Mucosa of descending colon (tissue), 3 donors: ENCODE data around the gene CCDC172. TPM values are rescaled to one million over a fixed set of nuclear protein-coding genes. Genes with fewer than 3 reads are reported as not detected.

ENCODE experiments used
- ATAC-seq: fragments of 200-7000 bp; cut with Tn5 transposase; one replicate; pipeline ENCODE4 v1.9.1; 2020; ENCODE audit warnings: mild to moderate bottlenecking, moderate library complexity
- DNase-seq, 3 donors: peaks; one replicate each; pipeline ENCODE4 v3.0.0-alpha.2; 2020
- H3K36me3 ChIP-seq: fragments of 200-600 bp; one replicate; pipeline ENCODE4 v1.8.0; 2021; ENCODE audit warnings: low read depth, mild to moderate bottlenecking
- H3K4me1 ChIP-seq: fragments of 200-600 bp; one replicate; pipeline ENCODE4 v1.8.0; 2021; ENCODE audit warnings: low read depth, mild to moderate bottlenecking
- H3K4me3 ChIP-seq: fragments of 200-600 bp; one replicate; pipeline ENCODE4 v1.8.0; 2021; ENCODE audit warnings: mild to moderate bottlenecking
- H3K9me3 ChIP-seq: fragments of 200-600 bp; one replicate; pipeline ENCODE4 v1.8.0; 2021; ENCODE audit warnings: mild to moderate bottlenecking
- CTCF ChIP-seq: fragments of 200-600 bp; IDR thresholded peaks from one replicate; pipeline ENCODE4 v1.8.0; 2022; ENCODE audit warnings: antibody characterized with exemption, mild to moderate bottlenecking
- intact Hi-C, 2 donors: fragments of 100-400 bp; cut with DNase I in 1 of 2; cut with micrococcal nuclease in 1 of 2; formaldehyde crosslinking; loops; one replicate each; pipeline versions ENCODE4 v1.11.0 to v1.11.1; 2022; cut with DNase I, micrococcal nuclease
- total RNA-seq, 3 donors: library from RNA; stranded (reverse); fragmentation: NEBNext Ultra II Directional in 2 of 3; extraction: Animal tissue kit (Norgen Biotek cat#: 25700) in 2 of 3; gene quantifications; one replicate each; pipeline versions ENCODE4 v1.2.1 to v1.2.4, GENCODE V29; 2021 to 2023
- donor health status: DM: no; HTN: no; CAD: no; lungs with moderate emphysema.
- donor health status: DM: no; HTN: no; CAD: no.
- donor health status: DM: no; HTN: yes; CAD: no.

The CCDC172 gene
- total RNA-seq, 3 donors from 2014 or later = not detected

GRCh38 chr10:116311706-116312490 lies 12.3 kb upstream of the CCDC172 start:
- DNase-seq (no peak), ATAC-seq (no peak)
- H3K36me3 ChIP-seq = no peaks in the 10 kb centered on the region
- H3K4me1 ChIP-seq = no peaks in the 10 kb centered on the region
- H3K9me3 ChIP-seq = no peaks in the 10 kb centered on the region
- TF ChIP-seq CTCF = no peak
- intact Hi-C loops = no loop called here
- no peak overlapping the region for H3K4me3 ChIP-seq

- intact Hi-C loops = no loop called here
- DNase-seq (no peak), ATAC-seq (no peak)
- TF ChIP-seq CTCF = no peak
- Histone ChIP-seq H3K9me3 (no peaks in the 10 kb centered on the region), H3K4me1 (no peaks in the 10 kb centered on the region), H3K36me3 (no peaks in the 10 kb centered on the region), H3K4me3 (no peak overlapping the region)
Measured at GRCh38 chr10:116312548-116312947, 11.7 kb upstream of the CCDC172 start.

GRCh38 chr10:116316503-116316902 lies 7.7 kb upstream of the CCDC172 start:
- no peak overlapping the region for H3K4me3 ChIP-seq
- H3K36me3 ChIP-seq = no peaks in the 10 kb centered on the region
- no peak for ATAC-seq
- no peak for DNase-seq
- intact Hi-C loops = no loop called here
- no peaks in the 10 kb centered on the region for H3K9me3 ChIP-seq
- TF ChIP-seq CTCF = no peak
- H3K4me1 ChIP-seq = no peaks in the 10 kb centered on the region

- Histone ChIP-seq H3K4me1 (no peaks in the 10 kb centered on the region), H3K36me3 (no peaks in the 10 kb centered on the region), H3K9me3 (no peaks in the 10 kb centered on the region), H3K4me3 (no peak overlapping the region)
- TF ChIP-seq CTCF = no peak
- intact Hi-C loops = no loop called here
- no peak for DNase-seq
- no peak for ATAC-seq
Measured at GRCh38 chr10:116324951-116325635, 845 bp downstream of the CCDC172 start.

GRCh38 chr10:116325987-116326386 lies 1.7 kb downstream of the CCDC172 start:
- Histone ChIP-seq H3K36me3 (no peaks in the 10 kb centered on the region), H3K4me3 (no peak overlapping the region), H3K9me3 (no peaks in the 10 kb centered on the region), H3K4me1 (no peaks in the 10 kb centered on the region)
- no peak for ATAC-seq
- TF ChIP-seq CTCF = no peak
- DNase-seq = no peak
- intact Hi-C loops = no loop called here
